Myocyte (in vitro differentiated cells): ENCODE measurements around the gene CPEB1. TPM values are rescaled to one million over a fixed set of nuclear protein-coding genes. Genes with fewer than 3 reads are reported as not detected.
A peak's percentile ranks its signal among the peaks of the same experiment; 100 is the strongest.
"Not testable (repeated sequence)": the region's sequence is repeated elsewhere in the genome, so short reads cannot be mapped to it uniquely, and the experiment has no call there.

Experiments
- DNase-seq: peaks from one replicate; pipeline ENCODE4 v3.0.0-alpha.2; 2012; ENCODE audit warnings: low read depth
- total RNA-seq: library from RNA; depleted of rRNA; stranded (reverse); fragments of >200 nt; gene quantifications from 2 replicates; pipeline ENCODE4 v1.2.3, GENCODE V29; 2014

The CPEB1 gene
- total RNA-seq, 1 donor from 2014 or later: 2.6 TPM

DNA sequence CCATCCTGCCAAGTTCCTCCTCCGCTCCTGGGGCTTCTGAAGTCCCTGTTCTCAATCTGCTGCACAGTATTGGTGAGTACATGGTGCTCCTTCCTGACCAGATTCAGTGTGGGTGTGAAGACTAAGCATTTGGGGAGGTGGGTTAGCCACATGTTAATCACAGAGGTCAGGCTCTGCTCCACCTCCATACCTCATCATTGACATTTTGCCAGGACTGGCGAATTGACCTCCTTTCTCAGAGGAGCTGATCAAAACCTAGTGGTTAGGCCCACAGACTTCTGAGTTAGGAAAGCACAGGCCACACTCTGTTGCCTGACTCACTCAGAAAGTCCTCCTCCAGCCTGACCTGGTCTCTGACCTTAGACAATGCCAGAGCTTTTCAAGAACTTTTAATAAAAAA, 98.5 kb downstream of the CPEB1 start:
- no peak for DNase-seq

DNA sequence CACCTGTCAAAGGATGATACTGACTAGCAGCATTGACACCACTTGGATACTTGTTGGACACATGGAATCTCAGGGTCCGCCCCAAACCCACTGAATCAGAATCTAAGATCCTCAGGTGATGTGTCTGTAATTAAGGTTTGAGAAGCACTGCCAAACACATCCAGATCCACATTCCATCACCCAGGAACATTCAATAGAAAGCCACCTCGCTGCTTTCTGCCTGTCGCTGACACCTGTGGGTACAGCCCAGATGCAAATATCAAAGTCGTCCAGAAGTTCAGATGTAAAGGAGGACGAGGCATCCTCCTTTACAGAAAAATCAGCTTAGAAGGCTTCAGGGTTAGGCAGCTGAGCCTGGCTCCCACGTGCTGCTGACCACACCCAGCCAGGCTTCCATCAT, 101.7 kb downstream of the CPEB1 start:
- DNase-seq: no peak

DNA sequence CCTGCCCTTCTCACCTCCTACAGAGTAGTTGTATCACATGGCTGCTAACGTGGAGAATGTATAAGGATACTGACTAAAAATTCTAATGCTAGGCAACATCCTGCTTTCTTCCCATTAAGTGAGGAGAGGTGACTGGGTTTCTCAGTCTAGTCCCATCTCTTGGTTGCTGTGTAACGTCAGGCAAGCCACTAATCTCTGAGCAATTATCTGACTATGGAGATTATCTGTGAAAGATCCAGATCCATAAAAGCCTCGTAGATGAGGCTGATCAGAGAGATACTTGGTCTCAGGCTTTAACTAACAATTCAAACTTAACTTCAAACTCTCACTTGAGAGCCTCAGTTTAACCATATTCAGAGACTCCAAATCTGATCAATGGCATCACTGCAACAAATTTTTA, 102.2 kb downstream of the CPEB1 start:
- no peak for DNase-seq

DNA sequence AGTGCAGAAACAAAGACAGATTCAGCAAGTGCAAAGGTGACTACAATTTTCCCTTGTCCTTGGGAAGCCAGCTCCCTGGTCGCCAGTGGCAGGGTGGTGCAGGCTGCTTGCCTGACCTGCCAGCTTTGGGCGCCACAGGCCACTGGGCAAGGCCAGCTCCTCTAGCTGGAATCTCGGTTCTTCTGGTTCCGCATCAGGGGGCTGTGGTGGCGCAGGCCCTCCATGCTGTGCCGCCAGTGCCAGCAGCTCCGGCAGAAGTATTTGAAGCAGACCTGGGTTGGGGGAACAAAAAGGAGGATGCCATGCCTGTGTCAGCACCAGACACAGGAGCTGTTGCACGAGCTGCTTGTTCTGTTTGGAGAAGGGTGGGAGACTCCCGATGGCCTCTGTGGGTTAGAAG, 102.7 kb downstream of the CPEB1 start:
- DNase-seq: no peak

DNA sequence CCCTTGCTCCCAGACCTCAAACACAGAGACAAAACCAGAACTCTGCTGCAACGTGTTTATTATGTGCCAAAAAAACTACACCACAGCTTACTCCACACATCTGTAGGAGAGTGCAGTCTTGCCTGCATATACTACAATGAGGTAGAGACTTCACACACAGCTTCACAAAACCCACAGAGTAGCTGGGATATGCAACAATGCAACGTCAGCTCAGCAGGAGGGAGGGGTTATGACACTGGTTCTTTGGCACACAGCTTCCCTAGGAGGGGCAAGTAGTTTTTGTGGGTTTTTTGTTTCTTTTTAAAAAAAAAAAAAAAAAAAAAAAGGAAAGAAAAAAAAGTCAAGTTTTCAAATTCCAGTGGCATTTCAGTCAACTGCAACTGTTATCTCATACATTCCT, 104.0 kb downstream of the CPEB1 start:
- peak; percentile 49 for DNase-seq

DNA sequence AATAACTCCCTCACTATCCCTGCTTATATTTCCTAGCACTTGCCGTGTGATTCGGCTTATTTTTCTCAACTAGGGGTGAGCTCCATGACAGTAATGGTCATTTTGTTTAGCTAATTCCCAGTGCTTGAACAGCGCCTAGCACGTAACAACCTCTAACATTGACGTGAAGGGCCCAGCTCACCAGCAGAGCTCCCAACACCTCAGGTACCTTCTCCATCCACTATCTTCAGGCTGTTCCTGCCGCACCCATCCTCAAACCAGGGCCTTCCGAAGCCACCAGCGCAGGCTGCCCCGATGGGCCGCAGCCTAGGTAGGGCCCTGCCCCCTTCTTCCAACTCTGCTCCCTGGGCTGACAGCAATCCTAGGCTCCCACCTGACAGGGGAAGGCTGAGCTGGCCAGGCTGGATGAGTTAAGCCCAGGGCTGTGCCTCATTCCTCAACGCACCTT, 106.2 kb downstream of the CPEB1 start:
- no peak for DNase-seq

DNA sequence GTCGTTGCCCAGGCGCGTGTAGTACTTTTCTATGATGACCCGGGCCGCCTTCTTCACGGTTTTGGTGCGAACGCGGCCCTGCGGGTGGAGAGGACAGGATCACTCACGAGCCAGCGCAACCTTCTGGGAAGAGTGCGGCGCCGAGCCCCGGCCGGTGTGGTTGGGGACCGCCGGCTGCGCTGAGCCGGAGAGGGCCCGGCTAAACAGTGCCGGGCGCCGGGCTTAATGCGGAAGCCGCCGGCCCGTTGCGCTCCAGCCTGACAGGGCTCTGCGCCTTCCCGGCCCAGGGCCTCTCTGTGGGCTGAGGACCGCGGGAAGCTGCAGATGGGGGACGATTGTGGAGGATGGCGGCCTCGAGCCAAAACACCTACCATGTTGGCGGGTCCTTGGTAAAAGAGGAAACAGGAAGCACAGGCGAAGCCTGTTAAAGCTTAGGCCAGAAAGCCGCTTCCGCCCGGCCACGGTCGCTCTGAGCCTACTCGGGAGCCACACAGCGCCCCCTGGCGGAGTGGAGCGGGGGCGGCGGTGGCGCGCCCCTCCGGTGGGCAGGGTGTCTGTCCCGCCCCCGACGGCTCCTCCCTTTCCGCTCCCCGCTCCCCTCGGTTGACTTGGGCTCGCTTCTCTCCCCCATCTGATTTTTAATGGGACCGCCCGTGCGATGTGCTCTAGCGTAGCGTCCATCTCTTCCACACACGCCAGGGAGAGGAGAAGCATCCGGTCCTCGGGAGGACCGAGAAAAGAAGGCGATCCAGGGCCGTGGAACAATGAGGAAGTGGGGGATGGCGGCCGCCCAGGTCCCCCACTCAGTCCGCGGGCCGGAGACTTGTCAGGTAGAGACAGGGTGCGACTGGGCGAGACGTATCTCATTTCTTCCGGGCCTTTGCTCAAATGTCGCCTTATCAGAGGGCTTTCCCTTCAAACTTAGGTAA, 106.8 kb downstream of the CPEB1 start, which contains the start of gene RPS17:
Gene RPS17 (minus strand): TSS at position 403 of the 929 bp plus-strand sequence. CDS start 29 bp downstream, at position 374.
- peak; percentile 97 for DNase-seq

DNA sequence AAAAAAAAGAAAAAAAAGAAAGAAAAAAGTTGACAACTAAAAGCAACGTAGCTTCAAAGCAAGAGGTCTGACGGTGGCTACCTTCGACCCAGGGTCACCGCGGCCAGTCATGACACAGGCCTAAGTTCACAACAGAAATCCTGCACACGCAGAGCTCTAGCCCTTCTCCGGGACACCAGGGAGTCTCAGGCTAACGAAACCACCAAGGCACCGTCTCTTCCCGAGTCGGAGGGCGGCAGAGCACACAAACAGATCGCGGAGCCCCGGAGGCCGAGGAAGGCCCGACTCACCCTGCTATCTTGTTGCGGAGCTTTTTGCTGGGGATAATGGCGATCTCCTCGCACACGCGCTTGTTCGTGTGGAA, 107.5 kb downstream of the CPEB1 start:
- DNase-seq: peak; percentile 24

DNA sequence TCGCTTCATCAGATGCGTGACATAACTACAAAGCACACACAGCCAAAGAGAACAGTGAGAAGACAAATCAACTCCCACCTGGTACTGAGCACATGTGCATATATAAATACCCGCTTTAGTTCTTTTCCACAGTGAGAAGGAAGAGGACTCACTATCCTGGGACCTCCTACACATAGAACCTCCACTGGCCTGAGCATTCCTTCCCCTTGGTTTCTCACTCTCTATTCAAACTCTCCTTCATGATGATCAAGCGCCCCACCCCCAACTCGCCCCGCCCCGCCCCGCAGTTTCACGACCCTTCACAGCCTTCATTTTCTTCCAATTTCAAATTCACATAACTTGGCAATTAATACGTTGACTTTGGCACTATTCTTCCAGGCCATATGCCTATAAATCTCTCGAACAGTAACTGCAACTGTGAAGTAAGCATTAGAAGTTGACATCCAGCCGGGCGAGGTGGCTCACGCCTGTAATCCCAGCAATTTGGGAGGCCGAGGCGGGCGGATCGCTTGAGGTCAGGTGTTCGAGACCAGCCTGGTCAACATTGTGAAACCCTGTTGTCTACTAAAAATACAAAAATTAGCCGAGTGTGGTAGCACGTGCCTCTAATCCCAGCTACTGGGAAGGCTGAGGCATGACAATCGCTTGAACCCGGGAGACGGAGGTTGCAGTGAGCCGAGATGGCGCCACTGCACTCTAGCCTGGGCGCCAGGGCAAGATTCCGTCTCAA, 108.0 kb downstream of the CPEB1 start:
- peak; percentile 11 for DNase-seq

DNA sequence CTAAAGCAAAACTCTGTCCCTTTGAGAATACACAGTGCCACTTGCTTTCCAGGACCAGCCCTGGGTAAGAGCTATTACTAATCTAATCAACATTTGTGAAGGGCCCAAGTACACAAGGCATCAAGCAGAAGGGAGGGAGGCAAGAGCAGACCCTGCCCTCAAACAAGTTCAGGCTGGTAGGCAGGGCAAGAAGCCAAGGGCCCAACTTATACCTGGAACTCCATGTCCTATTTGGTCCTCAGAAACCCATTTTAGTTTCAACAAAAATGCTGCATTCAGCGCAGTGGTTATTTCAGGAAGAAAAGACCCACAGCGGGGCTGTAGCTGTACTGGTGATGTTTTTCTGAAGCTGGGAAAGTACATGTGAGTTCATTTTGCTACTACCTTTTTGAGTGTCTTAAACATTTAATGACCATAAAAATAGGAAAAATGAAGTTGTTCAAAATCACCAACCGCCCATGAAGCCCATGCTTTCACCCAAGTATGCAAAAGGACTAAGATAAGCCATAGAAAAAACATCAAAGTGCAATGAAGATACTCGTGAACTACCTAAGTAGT, 109.7 kb downstream of the CPEB1 start:
- DNase-seq: no peak

DNA sequence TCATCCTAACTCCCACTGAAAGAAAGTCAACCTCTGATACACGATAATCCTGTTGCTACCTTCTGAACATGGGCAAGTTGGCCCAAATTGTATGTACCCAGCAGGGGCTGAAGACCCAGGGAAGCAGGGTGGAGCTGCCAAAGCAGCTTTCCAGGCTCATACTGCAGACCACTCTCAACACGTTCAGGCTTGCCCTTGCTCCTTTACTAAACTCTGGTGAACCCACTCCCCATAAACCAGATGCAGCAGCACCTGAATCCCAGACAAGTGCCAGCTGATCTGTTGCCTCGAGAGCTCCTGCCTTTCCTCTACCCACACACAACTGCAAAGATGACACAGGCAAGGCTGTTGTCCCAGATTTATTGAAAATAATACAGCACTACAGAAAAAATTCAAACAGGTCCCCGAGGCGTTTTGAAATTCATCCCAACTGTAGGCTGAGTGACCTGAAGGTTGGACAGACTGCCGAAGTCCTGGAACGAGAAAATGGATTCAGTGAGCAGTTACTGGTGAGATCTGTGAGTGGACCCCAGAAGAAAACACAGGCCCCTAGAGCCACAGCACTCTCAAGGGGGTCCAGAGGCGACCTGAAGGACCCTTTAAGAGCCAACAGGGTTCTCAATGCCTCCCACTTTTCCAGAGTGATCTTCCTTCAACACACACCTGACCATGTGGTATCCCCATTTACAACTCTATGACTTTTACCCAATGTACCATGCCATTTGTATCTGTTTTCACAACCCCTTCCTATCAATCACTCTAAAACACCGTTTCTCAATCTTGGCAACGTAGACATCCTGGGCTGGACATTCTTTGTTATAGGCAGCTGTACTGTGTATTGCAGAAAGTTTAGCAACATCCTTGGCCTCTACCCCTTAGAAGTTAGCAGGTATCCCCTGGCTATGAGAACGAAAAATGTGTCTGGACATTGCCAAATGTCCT, 110.5 kb downstream of the CPEB1 start:
- no peak for DNase-seq

DNA sequence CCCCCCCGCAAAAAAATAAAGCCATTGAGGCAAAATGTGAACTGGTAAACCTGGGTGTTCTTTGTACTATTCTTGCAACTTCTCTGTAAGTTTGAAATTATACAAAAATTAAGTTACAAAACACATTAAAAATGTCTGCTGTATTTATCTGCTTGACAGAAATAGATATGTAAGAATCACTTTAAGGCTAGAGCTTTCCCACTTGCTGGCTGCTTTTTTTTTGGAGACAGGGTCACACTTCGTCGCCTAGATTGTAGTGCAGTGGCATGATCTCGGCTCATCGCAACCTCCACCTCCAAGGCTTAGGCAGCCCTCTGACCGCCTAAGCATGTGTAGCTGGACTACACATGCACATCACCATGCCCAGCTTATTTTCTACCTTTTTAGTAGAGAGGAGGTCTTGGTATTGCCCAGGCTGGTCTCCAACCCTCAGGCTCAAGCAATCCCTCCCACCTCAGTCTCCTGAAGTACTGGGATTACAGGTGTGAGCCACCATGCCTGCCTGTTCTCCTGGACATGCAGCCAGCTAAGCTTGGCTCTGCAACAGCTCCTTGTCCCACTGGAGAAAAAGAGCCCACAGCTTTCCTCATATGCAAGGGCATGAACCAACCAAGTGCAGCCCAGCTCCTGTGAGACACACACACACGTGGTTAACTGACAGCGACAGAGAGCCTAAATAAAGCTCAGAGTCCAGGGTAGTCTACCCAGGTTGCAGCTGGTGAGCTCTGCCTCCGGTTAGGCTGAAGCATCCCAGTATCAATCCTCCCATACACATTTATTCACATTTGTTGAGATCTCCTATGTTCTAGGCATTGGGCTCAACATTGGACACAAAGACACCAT, 111.4 kb downstream of the CPEB1 start:
- DNase-seq: peak; percentile 57

DNA sequence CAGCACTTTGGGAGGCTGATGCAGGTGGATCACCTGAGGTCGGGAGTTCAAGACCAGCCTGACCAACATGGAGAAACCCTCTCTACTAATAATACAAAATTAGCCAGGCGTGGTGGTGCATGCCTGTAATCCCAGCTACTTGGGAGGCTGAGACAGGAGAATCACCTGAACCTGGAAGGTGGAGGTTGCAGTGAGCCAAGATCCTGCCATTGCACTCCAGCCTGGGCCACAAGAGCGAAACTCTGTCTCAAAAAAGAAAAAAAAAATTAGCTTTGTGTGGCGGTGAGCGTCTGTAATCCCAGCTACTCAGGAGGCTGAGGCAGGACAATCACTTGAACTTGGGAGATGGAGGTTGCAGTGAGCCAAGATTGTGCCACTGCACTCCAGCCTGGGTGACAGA, 112.0 kb downstream of the CPEB1 start:
- not testable (repeated sequence) for DNase-seq

DNA sequence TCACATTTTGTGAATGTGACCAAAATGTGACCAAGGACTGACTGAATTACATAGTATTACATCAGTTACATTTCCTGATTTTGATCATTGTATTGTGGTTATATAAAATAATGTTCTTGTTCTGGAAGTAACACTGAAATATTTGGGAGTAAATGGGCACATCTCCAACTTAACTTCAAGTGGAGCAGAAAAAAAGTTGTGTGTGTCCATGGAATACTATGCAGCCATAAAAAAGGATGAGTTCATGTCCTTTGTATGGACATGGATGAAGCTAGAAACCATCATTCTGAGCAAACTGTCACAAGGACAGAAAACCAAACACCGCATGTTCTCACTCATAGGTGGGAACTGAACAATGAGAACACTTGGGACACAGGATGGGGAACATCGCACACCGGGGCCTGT, 112.7 kb downstream of the CPEB1 start:
- not testable (repeated sequence) for DNase-seq

DNA sequence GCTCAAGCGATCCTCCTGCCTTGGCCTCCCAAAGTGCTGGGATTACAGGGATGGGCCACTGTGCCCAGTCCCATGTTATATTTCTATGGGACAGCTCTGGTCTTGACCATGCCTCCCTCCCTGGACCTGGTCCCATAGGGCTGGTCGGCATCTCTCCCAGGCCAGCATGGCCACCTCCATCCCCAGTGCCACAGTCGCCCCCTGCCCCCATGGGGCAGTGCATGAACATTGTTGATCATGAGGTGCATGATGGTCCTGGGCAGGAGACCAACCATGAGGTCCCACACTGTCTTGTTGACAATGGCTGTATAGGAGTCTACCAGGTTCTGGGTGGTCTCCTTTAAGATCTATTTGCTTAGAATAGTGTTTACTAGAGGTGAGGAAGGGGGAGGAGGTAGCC, 113.4 kb downstream of the CPEB1 start:
- DNase-seq: no peak

DNA sequence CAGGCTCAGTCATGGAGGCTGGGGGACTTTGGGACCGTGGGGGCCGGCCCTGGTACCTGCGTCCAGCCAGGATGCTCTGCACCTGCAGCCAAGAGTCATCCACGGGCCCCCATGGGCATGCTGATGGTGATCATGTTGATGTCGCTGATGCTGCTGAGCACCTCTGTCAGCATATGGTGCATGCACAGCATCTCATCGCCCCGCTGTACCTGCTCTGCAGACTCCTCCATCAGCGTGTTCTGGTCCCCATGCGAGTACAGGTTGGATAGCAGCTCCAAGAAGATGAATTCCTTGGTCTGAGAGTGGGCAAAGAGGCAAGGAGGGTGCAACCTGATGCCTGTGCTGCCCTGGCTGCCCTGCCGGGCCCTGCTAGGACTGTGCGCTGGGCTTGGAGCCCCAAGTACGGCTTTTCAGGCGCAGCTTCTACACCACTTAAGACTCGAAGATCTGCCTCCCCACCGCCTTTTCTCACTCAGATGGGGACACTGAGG, 114.1 kb downstream of the CPEB1 start:
- DNase-seq: no peak

DNA sequence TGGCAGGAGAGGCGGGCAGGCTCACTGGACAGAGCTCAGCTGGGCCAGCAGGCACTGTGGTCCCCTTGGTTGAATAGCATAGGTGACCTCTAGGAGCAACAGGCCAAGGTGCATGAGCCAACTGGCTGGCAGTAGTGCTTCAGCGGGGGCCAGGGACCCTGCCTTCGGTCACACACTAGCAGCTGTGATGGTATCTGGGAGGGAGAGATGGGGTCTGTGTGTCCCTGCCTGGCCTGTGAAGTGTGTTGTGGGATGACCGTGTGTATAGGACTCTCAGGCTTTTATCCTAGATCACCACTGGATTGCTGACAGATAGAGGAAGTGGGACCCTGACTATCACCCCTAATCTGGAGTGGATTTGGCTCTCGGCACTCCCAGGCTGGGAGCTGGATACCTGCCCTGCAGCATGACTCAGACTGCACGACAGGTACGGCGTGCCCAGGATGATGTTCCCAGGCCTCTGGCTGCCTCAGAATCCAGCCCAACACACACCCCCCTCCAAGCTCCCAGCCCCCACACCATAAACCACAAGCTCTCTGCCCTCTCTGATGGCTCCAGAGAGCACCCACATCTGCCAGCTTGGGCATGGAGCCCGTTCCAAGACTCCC, 114.7 kb downstream of the CPEB1 start:
- no peak for DNase-seq

DNA sequence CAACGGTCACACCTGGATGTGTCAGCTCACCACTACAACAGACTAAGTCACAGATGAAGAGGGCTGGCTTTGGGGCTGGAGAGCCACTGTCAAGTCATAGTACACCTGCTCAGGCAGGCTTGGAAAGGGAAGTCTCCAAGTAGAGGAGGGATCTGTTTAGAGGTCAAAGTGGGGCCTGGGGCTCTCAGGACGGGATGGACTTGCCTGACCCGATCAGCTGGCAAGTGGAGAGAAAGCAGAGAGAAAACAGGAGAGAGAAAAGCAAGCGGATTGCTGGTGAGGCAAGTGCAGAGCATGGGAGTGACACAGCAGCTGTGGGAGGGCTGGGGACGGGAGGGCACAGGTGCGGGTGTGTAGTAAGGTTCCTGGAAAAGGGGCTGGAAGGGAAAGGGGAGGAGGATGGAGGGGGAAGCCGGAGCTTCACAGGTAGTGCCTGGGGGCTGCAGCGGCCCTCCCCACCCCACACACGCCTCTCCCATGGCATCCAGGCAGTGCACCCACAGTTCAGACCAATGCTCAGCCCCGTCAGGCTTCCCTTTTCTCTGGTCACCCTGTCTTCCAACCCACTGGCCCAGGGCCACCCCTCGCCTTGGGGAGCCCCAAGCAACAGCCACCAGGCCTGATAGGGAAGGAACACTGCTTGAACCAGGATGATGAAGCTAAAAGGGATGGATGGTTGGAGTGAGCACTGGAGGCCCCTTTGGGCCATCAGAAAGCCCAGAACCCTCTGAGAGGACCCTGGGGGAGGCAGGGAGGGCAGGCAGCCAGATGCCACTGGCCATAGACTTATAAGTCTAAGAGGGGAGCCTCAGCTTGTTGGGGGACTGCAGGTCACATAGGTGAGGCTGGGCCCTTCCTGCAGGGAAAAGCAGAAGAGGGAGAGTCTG, 115.4 kb downstream of the CPEB1 start:
- no peak for DNase-seq
